ENCODE data around the gene NFS1. TPM values are rescaled to one million over a fixed set of nuclear protein-coding genes. Genes with fewer than 3 reads are reported as not detected.
"Not testable (repeated sequence)": the region's sequence is repeated elsewhere in the genome, so short reads cannot be mapped to it uniquely, and the experiment has no call there.

The NFS1 gene
- total and polyA plus RNA-seq, 5 experiments from 2014 or later, result 8.6 to 25.5 (median 16.6) TPM

DNA sequence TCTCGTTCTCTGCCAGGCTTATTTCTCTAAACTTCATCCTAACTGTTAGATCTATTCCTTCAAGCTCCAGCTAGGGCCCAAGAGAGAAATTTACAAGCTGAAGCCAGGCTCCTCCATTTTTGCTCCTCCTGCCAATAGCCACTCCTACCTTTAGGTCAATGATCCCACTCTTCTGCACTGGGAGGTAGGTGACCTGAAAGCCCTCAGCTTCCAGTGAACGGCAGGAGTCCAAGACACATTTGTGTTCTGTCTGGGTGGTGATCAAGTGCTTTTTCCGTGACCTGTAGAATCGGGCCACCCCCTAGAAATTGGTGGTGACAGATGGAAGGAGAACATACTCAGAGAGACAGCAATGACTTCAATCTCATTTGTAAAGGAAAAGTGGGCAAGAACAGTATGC is 8.9 kb downstream of the NFS1 start:
- H3K36me3 Mint-ChIP-seq, result peaks cover 5 to 77% (median 19%) of the 10 kb centered on the region in 3 donors
- ATAC-seq (no peak), DNase-seq (peak in 1 of 10 donors; percentile 1)
- H3K4me3 Mint-ChIP-seq, result no peak overlapping the region
- POLR2A ChIA-PET, result interaction anchor here (1.1 kb wide), 1 partner anchor 75 kb away, joined by 3 read pairs; the partner anchor contains the start of gene SPAG4
- no peaks in the 10 kb centered on the region for H3K9me3 Mint-ChIP-seq
- peaks cover 0 to 7% (median 2%) of the 10 kb centered on the region in 4 donors for H3K4me1 Mint-ChIP-seq
- peak overlapping the region in 2 of 10 donors; percentile 0 to 17 for H3K27ac Mint-ChIP-seq
- no peaks in the 10 kb centered on the region for H3K27me3 Mint-ChIP-seq

DNA sequence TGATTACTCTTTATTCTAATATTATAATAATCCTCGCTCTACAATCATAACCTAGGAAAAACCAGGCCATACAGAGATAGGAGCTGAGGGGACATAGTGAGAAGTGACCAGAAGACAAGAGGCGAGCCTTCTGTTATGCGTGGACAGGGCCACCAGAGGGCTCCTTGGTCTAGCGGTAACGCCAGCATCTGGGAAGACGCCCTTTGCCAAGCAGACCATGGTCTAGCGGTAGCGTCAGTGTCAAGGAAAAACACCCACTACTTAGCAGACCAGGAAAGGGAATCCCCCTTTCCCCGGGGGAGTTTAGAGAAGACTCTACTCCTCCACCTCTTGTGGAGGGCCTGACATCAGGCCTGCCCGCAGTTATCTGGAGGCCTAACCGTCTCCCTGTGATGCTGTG is 12.3 kb downstream of the NFS1 start:
- H3K27me3 Mint-ChIP-seq, ATAC-seq, H3K9me3 Mint-ChIP-seq, H3K27ac Mint-ChIP-seq, POLR2A ChIA-PET, H3K4me1 Mint-ChIP-seq, H3K4me3 Mint-ChIP-seq: not testable (repeated sequence)
- peak in 1 of 10 donors; percentile 8 for DNase-seq
- peaks cover 5 to 76% (median 13%) of the 10 kb centered on the region in 3 donors for H3K36me3 Mint-ChIP-seq

DNA sequence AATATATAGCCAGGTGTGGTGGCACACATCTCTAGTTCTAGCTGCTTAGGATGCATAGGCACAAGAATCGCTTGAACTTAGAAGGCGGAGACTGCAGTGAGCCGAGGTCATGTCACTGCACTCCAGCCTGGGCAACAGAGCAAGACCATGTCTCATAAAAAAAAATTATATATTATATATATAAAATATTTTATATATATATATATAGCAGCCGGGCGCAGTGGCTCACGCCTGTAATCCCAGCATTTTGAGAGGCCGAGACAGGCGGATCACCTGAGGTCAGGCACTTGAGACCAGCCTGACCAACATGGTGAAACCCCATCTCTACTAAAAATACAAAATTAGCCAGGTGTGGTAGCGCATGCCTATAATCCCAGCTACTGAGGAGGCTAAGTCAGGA is 13.8 kb downstream of the NFS1 start:
- POLR2A ChIA-PET, result interaction anchor here (0.9 kb wide), 1 partner anchor 14 kb away, joined by 3 read pairs; the partner anchor contains the start of genes NFS1 and ROMO1
- peaks cover 5 to 77% (median 13%) of the 10 kb centered on the region in 3 donors for H3K36me3 Mint-ChIP-seq
- H3K4me3 Mint-ChIP-seq, ATAC-seq, H3K27me3 Mint-ChIP-seq, H3K9me3 Mint-ChIP-seq, DNase-seq, H3K4me1 Mint-ChIP-seq, H3K27ac Mint-ChIP-seq: not testable (repeated sequence)

DNA sequence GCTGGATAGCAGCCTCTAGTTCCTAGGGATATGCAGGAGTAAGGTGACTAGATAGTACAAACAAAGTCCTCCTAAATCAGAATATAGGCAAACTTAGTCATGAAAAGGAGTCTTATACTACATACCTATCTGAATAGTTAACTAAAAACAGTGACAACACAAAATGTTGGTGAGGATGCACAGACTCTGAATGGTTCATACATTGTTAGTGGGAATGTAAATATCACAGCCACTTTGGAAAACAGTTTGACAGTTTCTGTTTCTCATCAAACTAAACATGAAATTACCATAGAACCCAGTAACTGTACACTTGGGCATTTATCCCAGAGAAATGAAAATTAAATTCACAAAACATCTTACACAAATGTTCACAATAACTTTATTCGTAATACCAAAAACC is 17.2 kb downstream of the NFS1 start:
- Mint-ChIP-seq H3K4me1 (peaks cover 0 to 9% (median 0%) of the 10 kb centered on the region in 4 donors), H3K36me3 (peaks cover 0 to 73% (median 7%) of the 10 kb centered on the region in 3 donors), H3K4me3 (no peak overlapping the region), H3K27ac (peak overlapping the region in 1 of 10 donors; percentile 43), H3K9me3 (no peaks in the 10 kb centered on the region), H3K27me3 (no peaks in the 10 kb centered on the region)
- POLR2A ChIA-PET, result interaction anchor here (0.6 kb wide), 1 partner anchor 375 kb away, joined by 3 read pairs; no protein-coding TSS in a partner anchor
- no peak for DNase-seq
- no peak for ATAC-seq

DNA sequence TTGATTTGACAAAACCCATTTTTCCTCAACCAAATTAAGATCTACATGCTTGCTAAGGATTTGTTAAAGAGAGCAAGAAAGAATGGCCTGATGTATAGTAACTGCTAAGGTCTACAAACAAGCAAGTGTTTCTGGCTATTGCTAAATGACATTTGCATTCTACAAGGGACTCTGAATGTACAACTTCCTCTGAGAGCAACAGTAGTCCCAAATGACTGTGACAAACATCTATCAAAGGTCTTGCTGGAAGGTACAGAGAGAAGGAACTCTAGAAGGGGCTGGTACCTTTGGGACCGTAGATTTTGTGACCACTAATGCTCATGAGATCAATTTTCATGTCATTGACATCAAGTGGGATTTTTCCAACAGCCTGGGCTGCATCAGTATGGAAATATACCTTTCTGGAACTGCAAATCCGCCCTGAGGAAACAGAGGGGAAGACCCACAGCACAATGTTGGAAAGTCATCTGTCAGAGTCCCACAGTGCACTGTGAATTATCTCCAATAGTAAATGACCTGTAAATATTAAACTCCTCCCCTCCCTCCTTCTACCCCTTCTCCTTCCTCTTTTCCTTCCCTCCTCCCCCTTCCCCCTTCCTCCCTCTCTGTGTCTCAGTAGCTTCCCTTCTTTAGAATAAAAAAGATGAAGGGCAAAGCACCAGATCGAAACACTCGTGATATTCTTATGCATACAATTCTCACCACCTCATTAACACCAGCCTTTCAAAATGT is 18.5 kb downstream of the NFS1 start:
- Mint-ChIP-seq H3K9me3 (no peaks in the 10 kb centered on the region), H3K36me3 (peaks cover 0 to 75% (median 4%) of the 10 kb centered on the region in 3 donors), H3K4me1 (peaks cover 0 to 9% (median 0%) of the 10 kb centered on the region in 4 donors), H3K27me3 (no peaks in the 10 kb centered on the region), H3K4me3 (no peak overlapping the region), H3K27ac (peak overlapping the region in 3 of 10 donors; percentile 10 to 21 (median 14))
- POLR2A ChIA-PET, result no interaction called here
- ATAC-seq (no peak), DNase-seq (no peak)

DNA sequence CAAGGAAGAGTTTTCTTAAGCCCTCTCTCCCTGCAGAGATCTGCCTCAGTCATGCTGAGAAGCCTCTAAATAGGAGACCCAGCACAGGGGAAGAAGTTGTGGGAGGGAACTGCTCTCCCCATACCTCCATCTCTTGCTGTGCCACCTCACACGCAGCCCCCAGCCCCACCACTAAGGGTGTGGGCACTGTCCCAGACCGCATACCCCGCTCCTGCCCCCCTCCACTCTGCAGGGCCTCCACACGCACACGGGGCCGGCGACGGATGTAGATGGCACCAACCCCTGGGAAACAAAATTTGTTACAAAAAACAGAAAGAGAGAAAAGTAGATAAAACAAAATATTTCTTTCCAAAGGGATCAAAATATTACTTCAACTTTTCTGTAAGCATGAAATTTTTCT is 24.2 kb downstream of the NFS1 start:
- Mint-ChIP-seq H3K27ac (no peak overlapping the region), H3K4me1 (no peaks in the 10 kb centered on the region), H3K36me3 (peaks cover 5 to 87% (median 25%) of the 10 kb centered on the region in 3 donors), H3K9me3 (no peaks in the 10 kb centered on the region), H3K4me3 (no peak overlapping the region), H3K27me3 (no peaks in the 10 kb centered on the region)
- DNase-seq (no peak), ATAC-seq (no peak)
- POLR2A ChIA-PET, result no interaction called here

DNA sequence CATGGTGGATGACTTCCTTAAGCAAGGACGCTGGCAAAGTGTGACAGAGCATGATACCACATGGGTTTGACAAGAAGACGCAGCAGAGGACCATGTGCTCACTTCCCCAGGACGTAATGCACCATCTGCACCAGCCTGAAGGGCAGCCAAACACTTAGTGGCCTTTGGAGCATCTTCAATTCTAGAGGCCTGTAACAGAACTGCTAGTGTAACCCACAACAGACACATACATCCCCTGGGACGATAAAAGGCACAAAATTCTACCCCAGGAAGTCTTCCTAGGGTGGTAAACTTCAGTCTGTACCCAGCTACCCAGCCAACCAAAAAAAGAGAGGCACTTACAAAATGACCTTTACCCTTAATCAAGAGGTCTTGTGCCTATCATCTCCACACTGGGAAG is 25.3 kb downstream of the NFS1 start:
- no peak overlapping the region for H3K27ac Mint-ChIP-seq
- POLR2A ChIA-PET, result interaction anchor here (0.5 to 1.0 kb wide), 2 partner anchors 9 to 188 kb away, joined by 3 read pairs; partner anchors contain the start of genes CPNE1 and RBM12

DNA sequence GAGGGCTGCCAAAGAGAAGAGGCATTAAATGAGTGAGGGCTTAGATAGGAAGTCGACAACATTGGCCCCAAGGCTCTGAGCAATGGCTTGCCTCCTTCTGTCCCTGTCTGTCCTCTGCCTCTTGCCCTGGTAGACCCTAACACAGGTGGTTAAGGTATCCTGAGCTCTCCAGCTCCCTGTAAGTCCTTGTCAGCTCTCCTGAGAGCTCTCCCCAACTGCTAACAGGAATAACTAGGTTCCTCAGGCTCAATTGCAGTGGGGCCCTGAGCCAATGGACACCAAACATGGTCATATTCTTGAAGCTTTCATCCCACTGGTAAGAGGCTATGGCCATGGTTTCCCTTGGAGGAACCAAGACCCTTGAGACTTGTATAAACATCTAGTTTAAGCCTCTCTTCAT is 29.5 kb downstream of the NFS1 start:
- DNase-seq (no peak), ATAC-seq (no peak)
- H3K27ac Mint-ChIP-seq, result peak overlapping the region in 1 of 10 donors; percentile 47
- peaks cover 2 to 5% (median 4%) of the 10 kb centered on the region in 4 donors for H3K4me1 Mint-ChIP-seq
- H3K36me3 Mint-ChIP-seq, result peaks cover 5 to 63% (median 32%) of the 10 kb centered on the region in 3 donors
- no peaks in the 10 kb centered on the region for H3K27me3 Mint-ChIP-seq
- no peaks in the 10 kb centered on the region for H3K9me3 Mint-ChIP-seq
- POLR2A ChIA-PET, result interaction anchor here (0.7 kb wide), 1 partner anchor 30 kb away, joined by 3 read pairs; the partner anchor contains the start of genes NFS1 and ROMO1
- H3K4me3 Mint-ChIP-seq, result no peak overlapping the region

More for the DNA sequence above, 25.3 kb downstream of the NFS1 start:
- no peaks in the 10 kb centered on the region for H3K27me3 Mint-ChIP-seq
- H3K4me3 Mint-ChIP-seq, result no peak overlapping the region
- ATAC-seq, result no peak
- DNase-seq, result peak in 1 of 10 donors; percentile 10
- H3K9me3 Mint-ChIP-seq, result no peaks in the 10 kb centered on the region
- H3K4me1 Mint-ChIP-seq, result no peaks in the 10 kb centered on the region
- peaks cover 5 to 91% (median 33%) of the 10 kb centered on the region in 3 donors for H3K36me3 Mint-ChIP-seq

DNA sequence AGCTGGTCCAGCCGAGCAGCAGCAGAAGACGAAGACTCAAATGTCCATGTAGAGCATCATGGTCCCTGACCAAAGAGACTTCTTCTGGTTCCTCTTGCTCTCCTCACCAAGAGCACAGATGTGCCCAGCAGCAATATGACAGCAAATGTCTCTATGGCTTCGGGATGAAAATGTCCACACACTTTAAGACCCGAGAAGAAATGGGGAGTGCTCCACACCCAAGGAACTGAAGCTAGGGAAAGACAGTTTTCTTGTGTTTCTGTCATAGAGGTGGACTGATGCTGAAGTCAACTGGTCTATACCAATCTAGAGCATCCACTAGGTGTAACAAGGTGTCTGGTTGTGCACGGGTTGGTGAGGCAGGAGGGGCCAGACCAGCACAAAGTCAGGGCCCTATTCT is 29.9 kb downstream of the NFS1 start:
- Mint-ChIP-seq H3K27ac (peak overlapping the region in 2 of 10 donors; percentile 35 to 47), H3K27me3 (no peaks in the 10 kb centered on the region), H3K4me1 (peaks cover 2 to 10% (median 4%) of the 10 kb centered on the region in 4 donors), H3K4me3 (no peak overlapping the region), H3K36me3 (peaks cover 5 to 58% (median 32%) of the 10 kb centered on the region in 3 donors), H3K9me3 (no peaks in the 10 kb centered on the region)
- POLR2A ChIA-PET, result no interaction called here
- ATAC-seq, result no peak
- no peak for DNase-seq

DNA sequence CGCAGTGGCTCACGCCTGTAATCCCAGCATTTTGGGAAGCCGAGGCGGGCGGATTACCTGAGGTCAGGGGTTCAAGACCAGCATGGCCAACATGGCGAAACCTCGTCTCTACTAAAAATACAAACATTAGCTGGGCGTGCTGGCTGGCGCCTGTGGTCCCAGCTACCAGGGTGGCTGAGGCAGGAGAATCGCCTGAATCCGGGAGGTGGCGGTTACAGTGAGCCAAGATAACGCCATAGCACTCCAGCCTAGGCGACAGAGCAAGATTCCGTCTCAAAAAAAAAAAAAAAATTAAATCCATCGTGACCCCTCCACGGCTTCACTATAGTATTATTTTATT is 33.2 kb downstream of the NFS1 start:
- H3K4me1 Mint-ChIP-seq, result peaks cover 6 to 43% (median 35%) of the 10 kb centered on the region in 4 donors

DNA sequence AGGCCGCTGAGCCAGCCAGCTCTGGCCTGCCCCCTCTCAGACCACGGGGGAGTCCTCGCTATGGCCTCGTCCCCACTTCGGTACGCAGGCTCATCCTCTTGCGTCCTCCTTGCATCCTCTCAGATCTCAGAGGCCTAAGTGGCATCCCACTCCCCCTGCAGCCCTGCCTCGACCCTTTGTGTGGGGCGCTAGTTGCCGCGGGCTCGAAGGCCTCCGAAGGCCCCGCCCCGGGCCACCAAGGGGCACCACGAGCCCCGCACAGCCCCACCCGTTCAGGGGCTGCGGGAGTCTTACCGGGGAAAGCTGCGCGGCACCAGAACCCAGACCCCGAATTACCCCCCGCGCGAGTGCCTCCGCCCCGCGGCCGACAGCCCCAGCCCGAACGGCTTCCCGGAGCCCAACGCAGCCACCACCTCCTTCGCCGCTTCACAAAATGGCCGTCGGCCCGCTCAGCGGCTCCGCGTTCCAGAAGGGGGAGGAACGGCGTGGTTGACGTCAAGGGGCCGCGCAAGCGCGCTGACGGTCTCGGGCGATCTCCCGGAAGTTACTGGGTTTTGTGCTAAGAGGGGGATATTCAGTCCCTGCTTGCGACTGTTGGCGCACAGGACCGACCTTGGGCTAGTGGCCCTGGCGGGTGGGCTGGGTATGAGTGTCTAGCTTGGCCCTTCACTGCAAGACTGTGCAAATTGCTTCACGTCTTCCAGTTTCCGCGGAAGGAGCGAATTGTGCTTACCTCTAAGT is 34.5 kb downstream of the NFS1 start, which contains the start of the genes CPNE1 and RBM12:
CPNE1 (minus strand) TSS at position 435 of the 741 bp plus-strand sequence. CDS start 31,977 bp downstream, outside the sequence.
RBM12 (minus strand) TSS at position 435 of the 741 bp plus-strand sequence. CDS start 9,578 bp downstream, outside the sequence.
- DNase-seq, result peak; percentile 87 to 97 (median 94)
- POLR2A ChIA-PET, result interaction anchor here (0.6 to 7.6 kb wide), 23 partner anchors 9 to 387 kb away, joined by 3 to 101 read pairs (median 6); partner anchors contain the start of genes CEP250, ERGIC3, NFS1 and PHF20
- H3K27ac Mint-ChIP-seq, result peak within 1 kb of the TSS; percentile 96 to 100 (median 99)
- ATAC-seq, result peak; percentile 77 to 78
- H3K27me3 Mint-ChIP-seq, result no peaks in the 10 kb centered on the region
- no peaks in the 10 kb centered on the region for H3K9me3 Mint-ChIP-seq
- H3K4me3 Mint-ChIP-seq, result peak within 1 kb of the TSS; percentile 89 to 98 (median 96)
- peaks cover 0 to 17% (median 8%) of the 10 kb centered on the region in 3 donors for H3K36me3 Mint-ChIP-seq
- peaks cover 11 to 56% (median 48%) of the 10 kb centered on the region in 4 donors for H3K4me1 Mint-ChIP-seq

More for the DNA sequence above, 33.2 kb downstream of the NFS1 start:
- peaks cover 0 to 27% (median 18%) of the 10 kb centered on the region in 3 donors for H3K36me3 Mint-ChIP-seq
- H3K27me3 Mint-ChIP-seq, result no peaks in the 10 kb centered on the region
- H3K9me3 Mint-ChIP-seq, result no peaks in the 10 kb centered on the region
- H3K27ac Mint-ChIP-seq, result peak overlapping the region in 7 of 10 donors; percentile 44 to 99 (median 74)
- peak overlapping the region in 5 of 10 donors; percentile 22 to 48 (median 41) for H3K4me3 Mint-ChIP-seq
- no peak for ATAC-seq
- POLR2A ChIA-PET, result interaction anchor here (0.7 to 7.6 kb wide), 9 partner anchors 12 to 288 kb away, joined by 4 to 101 read pairs (median 12); partner anchors contain the start of genes NFS1, RBM39, ROMO1 and SCAND1
- no peak for DNase-seq
